NK-92 treated with Interleukin-12 subunit alpha and Interleukin-12 subunit beta, amount 100 ng/mL, for 24 hours (cell line): ENCODE results near the gene ROBO1.

Experiments used
- DNase-seq: peaks from one replicate; lab custom pipeline; 2025; lab: John Stamatoyannopoulos, UW

ROBO1 gene

DNA sequence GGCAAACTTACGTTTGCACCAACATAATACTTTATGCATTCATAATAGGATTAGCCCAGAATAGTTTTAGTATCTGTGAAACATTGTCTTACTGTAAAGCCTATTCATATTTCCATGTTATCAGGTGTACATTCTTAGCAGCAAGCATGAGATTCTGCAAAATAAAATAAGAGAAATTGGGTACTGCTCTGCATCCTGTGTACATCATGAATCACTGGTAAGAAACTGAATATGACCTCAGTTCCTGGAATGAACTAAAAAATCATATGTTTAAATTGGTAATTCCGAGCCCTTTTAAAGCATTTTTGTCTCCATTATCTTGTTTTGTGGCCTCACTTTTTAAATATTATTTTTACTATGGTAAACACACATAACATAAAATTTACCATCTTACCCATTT is 605.1 kb downstream of the ROBO1 start:
- DNase-seq, result no peak

DNA sequence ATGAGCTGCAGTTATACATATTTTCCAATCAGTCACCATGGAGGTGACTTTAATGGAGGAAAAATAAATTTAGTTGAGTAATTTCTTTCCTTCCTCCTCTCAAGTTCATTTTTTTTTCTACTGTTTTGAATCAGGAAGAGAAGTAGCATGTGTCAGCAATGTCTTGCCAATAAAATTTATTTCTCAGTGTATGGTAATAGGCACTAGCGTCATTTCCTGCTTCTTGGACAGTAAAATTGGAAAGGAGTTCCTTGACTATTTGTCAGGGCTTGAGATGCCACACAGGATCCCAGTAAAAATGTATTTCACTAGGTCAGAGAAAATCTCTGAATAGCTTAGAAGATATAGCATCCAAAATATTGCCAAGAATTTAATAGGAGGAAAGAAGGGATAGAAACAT is 605.9 kb downstream of the ROBO1 start:
- DNase-seq, result no peak

GRCh38 chr3:79160421-79160820 is 607.4 kb downstream of the ROBO1 start:
- no peak for DNase-seq

DNA sequence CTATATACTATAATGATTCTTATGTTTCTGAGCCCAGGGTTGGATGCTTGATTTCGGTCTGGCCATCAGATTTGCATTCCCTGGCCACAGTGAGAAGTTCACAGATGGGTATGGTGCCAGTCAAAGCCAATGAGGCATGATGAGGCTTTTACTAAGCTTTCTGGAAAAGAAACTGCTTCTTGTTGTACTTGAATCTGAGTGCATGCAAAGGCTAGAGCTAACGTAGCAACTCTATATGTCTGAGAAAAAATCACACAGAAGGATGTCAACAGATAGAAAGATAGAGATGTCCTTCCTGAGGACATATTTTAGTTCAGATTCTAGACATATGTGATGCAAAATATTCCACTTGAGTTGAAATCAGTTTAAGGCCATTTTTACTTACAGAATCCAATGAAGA is 608.1 kb downstream of the ROBO1 start:
- no peak for DNase-seq

DNA sequence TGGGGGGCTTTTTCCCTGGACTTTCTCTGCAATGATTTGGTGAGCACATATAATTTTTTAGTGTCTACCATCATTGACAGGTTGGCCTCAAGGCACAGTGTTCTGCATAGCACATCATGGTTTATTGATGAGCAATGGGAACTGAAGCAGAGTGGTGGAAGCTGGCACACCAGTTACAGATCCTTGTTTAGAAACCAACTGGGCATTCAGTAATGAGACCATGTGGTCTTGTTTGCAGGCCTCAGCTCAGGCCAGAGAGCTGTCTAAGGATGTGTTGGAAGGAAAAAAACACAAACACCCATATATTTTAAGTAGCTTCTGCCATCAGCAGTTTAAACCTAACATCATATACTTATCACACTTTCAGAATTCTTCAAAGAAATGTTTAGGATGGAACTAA is 610.6 kb downstream of the ROBO1 start:
- no peak for DNase-seq

GRCh38 chr3:79154865-79155264 is 612.9 kb downstream of the ROBO1 start:
- DNase-seq, result no peak

DNA sequence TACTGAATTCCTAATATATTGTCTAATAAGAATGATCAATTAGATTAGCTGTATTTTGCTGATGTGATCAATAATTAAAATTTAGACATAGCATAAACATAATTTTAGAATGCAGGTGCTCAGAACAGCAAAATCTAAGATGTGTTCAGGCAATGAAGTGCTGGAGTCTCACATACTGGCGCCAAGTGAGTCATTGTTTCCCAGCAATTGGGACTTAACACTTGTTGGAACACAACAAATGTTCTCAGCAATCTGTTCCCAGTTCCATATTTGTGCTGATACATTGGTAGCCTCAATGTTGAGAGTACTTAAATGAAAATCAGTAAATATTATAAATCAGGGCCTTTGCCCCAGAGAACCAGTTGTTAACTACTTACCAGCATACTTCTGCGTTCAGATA is 619.0 kb downstream of the ROBO1 start:
- DNase-seq, result no peak

- no peak for DNase-seq
These were observed 621.8 kb downstream of the ROBO1 start for GRCh38 chr3:79146024-79146423.

GRCh38 chr3:79140708-79141107 is 627.1 kb downstream of the ROBO1 start:
- DNase-seq, result no peak

DNA sequence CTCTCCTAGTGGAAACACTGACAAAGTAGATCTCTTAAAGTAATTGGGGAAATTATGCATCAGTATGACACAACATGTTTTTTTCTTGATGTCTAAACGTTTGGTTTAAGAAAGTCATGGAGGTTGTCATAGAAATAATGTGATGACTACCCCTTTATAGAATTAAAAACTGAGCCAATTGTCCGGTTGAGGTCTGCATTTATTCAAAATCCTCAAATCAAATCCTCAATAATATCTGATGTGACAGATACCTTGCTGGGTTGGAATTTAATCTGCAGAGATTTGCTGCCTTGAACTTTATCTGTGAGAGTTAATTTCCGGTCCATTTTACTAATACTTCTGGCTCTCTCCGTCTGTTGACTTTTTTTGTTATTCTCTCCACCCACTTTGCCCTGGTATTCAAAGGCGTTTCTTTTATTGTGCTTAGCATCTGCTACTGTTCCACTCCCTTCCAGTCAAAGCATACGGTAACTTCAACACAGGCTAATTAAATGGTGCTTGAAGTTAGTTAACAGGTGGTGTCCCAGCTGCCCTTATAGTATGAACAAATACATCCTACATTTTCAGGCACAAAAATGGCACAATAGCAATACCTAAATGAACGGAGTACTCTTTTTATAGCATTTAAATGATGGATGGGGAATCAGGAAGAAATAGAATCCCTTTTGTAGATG is 628.3 kb downstream of the ROBO1 start:
- DNase-seq, result no peak

DNA sequence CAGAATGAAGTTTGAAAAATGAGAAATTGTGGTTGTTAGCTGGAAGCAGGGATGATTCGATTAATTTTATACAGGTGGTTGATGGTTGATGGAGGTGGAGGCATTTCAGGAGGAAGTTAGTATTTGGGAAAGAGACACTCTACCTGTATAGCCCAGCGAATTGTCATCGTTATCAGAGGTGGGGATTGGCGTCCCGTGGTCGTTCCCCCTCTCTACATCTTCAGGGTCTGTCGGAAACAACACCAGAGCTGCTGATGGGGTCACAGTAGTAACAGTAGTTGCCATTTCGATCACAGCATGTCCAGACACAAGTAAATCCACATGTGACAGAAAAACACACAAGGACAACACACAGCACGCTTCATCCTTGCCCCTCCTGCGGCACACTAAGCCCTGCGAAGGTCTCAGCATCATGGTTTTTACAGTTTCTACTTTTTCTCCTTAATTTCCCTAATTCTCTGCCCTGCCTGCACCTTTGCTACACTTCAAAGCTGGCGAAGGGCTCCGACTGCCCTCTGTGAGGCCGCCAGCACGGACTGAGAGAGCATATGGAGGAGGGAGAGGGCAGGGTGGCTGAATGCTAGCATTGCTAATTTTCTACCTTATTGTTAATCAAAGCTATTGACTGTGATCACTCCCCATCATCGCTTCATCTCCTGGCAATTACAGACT is 642.3 kb downstream of the ROBO1 start:
- DNase-seq, result no peak

- no peak for DNase-seq
These were observed 652.3 kb downstream of the ROBO1 start for GRCh38 chr3:79115458-79115857.

- DNase-seq, result no peak
These were observed 653.9 kb downstream of the ROBO1 start for GRCh38 chr3:79113876-79114275.

GRCh38 chr3:79111375-79112052 is 656.3 kb downstream of the ROBO1 start:
- DNase-seq, result no peak

GRCh38 chr3:79109754-79110153 is 658.0 kb downstream of the ROBO1 start:
- no peak for DNase-seq

GRCh38 chr3:79103307-79103706 is 664.5 kb downstream of the ROBO1 start:
- no peak for DNase-seq

GRCh38 chr3:79097964-79098660 is 669.7 kb downstream of the ROBO1 start:
- DNase-seq, result no peak

DNA sequence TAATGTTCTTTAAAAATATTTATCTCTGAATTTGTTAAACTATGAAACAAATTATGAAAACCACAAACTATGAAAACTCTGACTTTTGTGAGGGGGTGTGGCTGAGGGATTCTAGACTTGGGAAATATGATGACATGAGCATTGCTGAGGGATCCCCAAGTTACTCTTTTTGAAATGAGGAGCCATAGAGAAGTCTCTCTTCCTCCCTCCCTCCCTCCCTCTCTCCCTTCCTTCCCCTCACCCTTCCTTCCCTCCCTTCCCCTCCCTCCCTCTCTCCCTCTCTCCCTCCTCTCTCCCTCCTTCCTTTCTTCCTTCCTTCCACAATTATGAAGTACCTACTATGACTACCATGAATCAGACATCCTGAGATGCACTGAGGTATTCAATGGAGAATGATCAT is 673.1 kb downstream of the ROBO1 start:
- DNase-seq, result no peak

DNA sequence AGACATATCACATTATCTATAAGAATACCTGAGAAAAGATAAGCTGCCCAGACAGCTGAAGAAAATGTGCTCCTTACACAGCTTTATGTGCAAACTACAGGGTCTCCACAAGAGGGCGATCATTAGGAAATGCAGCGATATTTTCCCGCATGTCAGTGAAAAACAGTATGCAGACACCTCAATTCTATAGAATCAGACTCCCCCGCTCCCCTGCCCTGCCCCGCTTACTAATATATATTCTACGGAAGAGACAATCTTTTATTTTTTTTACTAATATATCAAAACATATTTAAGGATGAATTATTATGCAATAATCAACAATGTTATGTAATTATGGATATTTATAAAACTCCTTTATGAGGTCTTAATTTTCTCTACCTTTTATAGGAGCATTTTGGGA is 681.3 kb downstream of the ROBO1 start:
- no peak for DNase-seq

GRCh38 chr3:79085171-79085570 is 682.6 kb downstream of the ROBO1 start:
- no peak for DNase-seq

DNA sequence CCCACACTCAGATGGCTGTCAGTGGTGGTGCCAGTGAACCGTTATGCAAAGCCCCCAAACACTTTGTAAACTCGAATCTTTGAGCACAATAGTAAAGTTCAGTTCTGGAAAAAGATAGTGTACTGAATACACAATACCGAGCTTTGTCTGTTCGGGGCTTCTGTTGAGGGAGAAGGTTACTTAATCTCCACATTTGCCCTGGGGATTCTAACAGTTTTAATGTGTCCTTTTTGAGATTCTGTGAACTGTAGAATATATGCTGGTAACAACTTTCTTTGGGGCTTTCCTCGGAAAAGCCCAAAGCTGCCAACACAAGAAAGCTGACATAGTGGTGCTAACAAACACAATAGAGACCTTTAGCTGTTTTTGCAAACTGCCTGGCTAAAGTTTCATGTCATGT is 686.5 kb downstream of the ROBO1 start:
- DNase-seq, result no peak

DNA sequence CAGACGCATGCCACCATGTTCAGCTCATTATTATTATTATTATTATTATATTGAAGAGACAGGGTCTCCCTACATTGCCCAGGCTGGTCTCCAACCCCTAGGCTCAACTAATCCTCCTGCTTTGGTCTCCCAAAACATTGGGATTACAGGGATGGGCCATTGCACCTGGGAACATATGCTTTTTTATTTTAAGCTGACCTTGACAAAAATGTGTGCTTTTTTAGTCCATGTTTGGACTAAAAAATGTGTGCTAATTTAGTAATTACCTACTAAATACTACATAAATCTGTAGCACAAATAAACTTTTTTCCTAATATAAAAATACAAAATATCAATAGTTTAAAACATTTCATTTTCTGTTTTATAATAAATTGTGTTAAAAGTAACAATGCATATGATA is 693.2 kb downstream of the ROBO1 start:
- DNase-seq, result no peak

- no peak for DNase-seq
These were observed 700.1 kb downstream of the ROBO1 start for GRCh38 chr3:79067734-79068133.
